Astrocyte of the spinal cord (primary cell): ENCODE data around the gene NPLOC4.

Source experiments
- DNase-seq: peaks from one replicate; pipeline ENCODE4 v3.0.0; 2011; ENCODE audit warnings: low read depth, low spot score
- H3K4me3 ChIP-seq: 2 replicates; pipeline ENCODE4 v1.5.1; 2011; ENCODE audit warnings: low read depth, mild to moderate bottlenecking, low read length, moderate library complexity
- CTCF ChIP-seq: IDR thresholded peaks from 2 replicates; pipeline ENCODE4 v1.5.1; 2012; ENCODE audit warnings: low read depth, mild to moderate bottlenecking, low read length, inconsistent platforms
- in situ Hi-C: cut with HindIII; loops from 2 replicates; pipeline ENCODE4 v1.10.0; 2017; ENCODE audit warnings: low sequenced_read_pairs

Gene NPLOC4

GRCh38 chr17:81542431-81543338 is 94.2 kb downstream of the NPLOC4 start:
- TF ChIP-seq CTCF: no peak
- DNase-seq: no peak
- in situ Hi-C loops: no loop called here
- no peak overlapping the region for H3K4me3 ChIP-seq

- no peak overlapping the region for H3K4me3 ChIP-seq
- in situ Hi-C loops: no loop called here
- DNase-seq: no peak
- no peak for TF ChIP-seq CTCF
These were observed 95.8 kb downstream of the NPLOC4 start for GRCh38 chr17:81541123-81541522.

GRCh38 chr17:81540676-81541027 is 96.3 kb downstream of the NPLOC4 start:
- in situ Hi-C loops: no loop called here
- no peak for TF ChIP-seq CTCF
- DNase-seq: no peak
- no peak overlapping the region for H3K4me3 ChIP-seq

GRCh38 chr17:81539961-81540675 is 96.8 kb downstream of the NPLOC4 start:
- in situ Hi-C loops: no loop called here
- no peak for DNase-seq
- H3K4me3 ChIP-seq: no peak overlapping the region
- TF ChIP-seq CTCF: no peak

- no peak for TF ChIP-seq CTCF
- H3K4me3 ChIP-seq: no peak overlapping the region
- DNase-seq: no peak
- in situ Hi-C loops: no loop called here
These were observed 97.4 kb downstream of the NPLOC4 start for GRCh38 chr17:81539571-81539900.

- no peak for DNase-seq
- in situ Hi-C loops: no loop called here
These were observed 98.0 kb downstream of the NPLOC4 start for GRCh38 chr17:81538651-81539570.

More at GRCh38 chr17:81538651-81539570, 98.0 kb downstream of the NPLOC4 start:
- TF ChIP-seq CTCF: no peak
- no peak overlapping the region for H3K4me3 ChIP-seq
